ENCODE results near the gene KLHL41. TPM values are rescaled to one million over a fixed set of nuclear protein-coding genes. Genes with fewer than 3 reads are reported as not detected.

Gene KLHL41
- total RNA-seq, 3 donors from 2014 or later (not counting 1 experiment from before 2014, with no cell fraction given) = not detected

GRCh38 chr2:169472249-169472648 is 37.3 kb upstream of the KLHL41 start:
- Mint-ChIP-seq H3K27me3 (ENCODE audit: low read depth in 2 of 2) (no peaks in the 10 kb centered on the region), H3K4me3 (no peak overlapping the region), H3K27ac (no peak overlapping the region), H3K9me3 (no peaks in the 10 kb centered on the region), H3K36me3 (no peaks in the 10 kb centered on the region), H3K4me1 (peaks cover 0 to 4% of the 10 kb centered on the region in 2 donors)
- ATAC-seq (no peak), DNase-seq (no peak)
- intact Hi-C loops (cut with micrococcal nuclease) = no loop called here
- Histone ChIP-seq H3K27me3 (ENCODE audit: control insufficient read depth, insufficient read depth, low read length) (no peaks in the 10 kb centered on the region), H3K27ac (ENCODE audit: low read length) (no peak overlapping the region), H3K4me1 (ENCODE audit: control insufficient read depth, insufficient read depth, low read length) (no peaks in the 10 kb centered on the region), H3K36me3 (ENCODE audit: control insufficient read depth, insufficient read depth, low read length) (no peaks in the 10 kb centered on the region), H3K4me3 (ENCODE audit: low read length) (no peak overlapping the region), H3K9me3 (ENCODE audit: control insufficient read depth, insufficient read depth, low read length) (no peaks in the 10 kb centered on the region)
- no CpG with 5 or more reads among the region's 1 CpG for WGBS (ENCODE audit: insufficient coverage)
- no peak for TF ChIP-seq CTCF (IDR thresholded peaks at IDR 0.05)

- no peaks in the 10 kb centered on the region for H3K36me3 ChIP-seq (ENCODE audit: control insufficient read depth, insufficient read depth, low read length)
- Mint-ChIP-seq H3K4me3 (no peak overlapping the region), H3K9me3 (no peaks in the 10 kb centered on the region), H3K36me3 (no peaks in the 10 kb centered on the region), H3K4me1 (peaks cover 17 to 18% of the 10 kb centered on the region in 2 donors), H3K27ac (no peak overlapping the region), H3K27me3 (ENCODE audit: low read depth in 2 of 2) (no peaks in the 10 kb centered on the region)
- H3K27ac ChIP-seq (ENCODE audit: low read length) = no peak overlapping the region
- no peak for TF ChIP-seq CTCF (IDR thresholded peaks at IDR 0.05)
- peaks cover 10% of the 10 kb centered on the region for H3K4me1 ChIP-seq (ENCODE audit: control insufficient read depth, insufficient read depth, low read length)
- H3K9me3 ChIP-seq (ENCODE audit: control insufficient read depth, insufficient read depth, low read length) = no peaks in the 10 kb centered on the region
- 83% methylated on average over 3 of the region's 3 CpGs for WGBS (ENCODE audit: insufficient coverage)
- no peak overlapping the region for H3K4me3 ChIP-seq (ENCODE audit: low read length)
- ATAC-seq = no peak
- intact Hi-C loops (cut with micrococcal nuclease) = no loop called here
- no peak for DNase-seq
- H3K27me3 ChIP-seq (ENCODE audit: control insufficient read depth, insufficient read depth, low read length) = no peaks in the 10 kb centered on the region
Measured at GRCh38 chr2:169476459-169476858, 33.0 kb upstream of the KLHL41 start.

- no peak for TF ChIP-seq CTCF (IDR thresholded peaks at IDR 0.05)
- H3K9me3 Mint-ChIP-seq = no peaks in the 10 kb centered on the region
- no peak overlapping the region for H3K27ac Mint-ChIP-seq
- Histone ChIP-seq H3K4me1 (ENCODE audit: control insufficient read depth, insufficient read depth, low read length) (peaks cover 10% of the 10 kb centered on the region), H3K27me3 (ENCODE audit: control insufficient read depth, insufficient read depth, low read length) (no peaks in the 10 kb centered on the region), H3K4me3 (ENCODE audit: low read length) (no peak overlapping the region), H3K36me3 (ENCODE audit: control insufficient read depth, insufficient read depth, low read length) (no peaks in the 10 kb centered on the region), H3K27ac (ENCODE audit: low read length) (no peak overlapping the region), H3K9me3 (ENCODE audit: control insufficient read depth, insufficient read depth, low read length) (no peaks in the 10 kb centered on the region)
- ATAC-seq = no peak
- no peaks in the 10 kb centered on the region for H3K27me3 Mint-ChIP-seq (ENCODE audit: low read depth in 2 of 2)
- intact Hi-C loops (cut with micrococcal nuclease) = no loop called here
- peak overlapping the region; percentile 91 for H3K4me3 Mint-ChIP-seq
- no peak for DNase-seq
- 82% methylated on average over 3 of the region's 3 CpGs for WGBS (ENCODE audit: insufficient coverage)
- no peaks in the 10 kb centered on the region for H3K36me3 Mint-ChIP-seq
- H3K4me1 Mint-ChIP-seq = peaks cover 17 to 18% of the 10 kb centered on the region in 2 donors
Measured at GRCh38 chr2:169478339-169478738, 31.2 kb upstream of the KLHL41 start.

- DNase-seq (no peak), ATAC-seq (no peak)
- peak overlapping the region; percentile 91 for H3K4me3 Mint-ChIP-seq
- intact Hi-C loops (cut with micrococcal nuclease) = no loop called here
- H3K4me3 ChIP-seq (ENCODE audit: low read length) = peak overlapping the region; percentile 72
- peaks cover 17 to 18% of the 10 kb centered on the region in 2 donors for H3K4me1 Mint-ChIP-seq
- no peak overlapping the region for H3K27ac ChIP-seq (ENCODE audit: low read length)
- no peaks in the 10 kb centered on the region for H3K27me3 Mint-ChIP-seq (ENCODE audit: low read depth in 2 of 2)
- no peaks in the 10 kb centered on the region for H3K9me3 ChIP-seq (ENCODE audit: control insufficient read depth, insufficient read depth, low read length)
- H3K4me1 ChIP-seq (ENCODE audit: control insufficient read depth, insufficient read depth, low read length) = peaks cover 10% of the 10 kb centered on the region
- H3K27ac Mint-ChIP-seq = peak overlapping the region; percentile 26 to 78
- H3K27me3 ChIP-seq (ENCODE audit: control insufficient read depth, insufficient read depth, low read length) = no peaks in the 10 kb centered on the region
- H3K36me3 ChIP-seq (ENCODE audit: control insufficient read depth, insufficient read depth, low read length) = no peaks in the 10 kb centered on the region
- no peak for TF ChIP-seq CTCF (IDR thresholded peaks at IDR 0.05)
- no peaks in the 10 kb centered on the region for H3K9me3 Mint-ChIP-seq
- WGBS (ENCODE audit: insufficient coverage) = 78% methylated on average over 14 of the region's 14 CpGs
- H3K36me3 Mint-ChIP-seq = no peaks in the 10 kb centered on the region
Measured at GRCh38 chr2:169478745-169479256, 30.7 kb upstream of the KLHL41 start.
